ENCODE measurements around the gene CAPN10. TPM values are rescaled to one million over a fixed set of nuclear protein-coding genes. Genes with fewer than 3 reads are reported as not detected.

The CAPN10 gene
- total and polyA plus RNA-seq, 4 donors = 15.0 to 50.8 (median 41.8) TPM

GRCh38 chr2:240628507-240628807, 41.9 kb downstream of the CAPN10 start:
- Histone ChIP-seq H3K36me3 (ENCODE audit: control insufficient read depth, insufficient read depth, low read length) (peaks cover 12% of the 10 kb centered on the region), H3K27me3 (ENCODE audit: control insufficient read depth, insufficient read depth, low read length) (no peaks in the 10 kb centered on the region), H3K9me3 (ENCODE audit: control insufficient read depth, insufficient read depth, low read length) (no peaks in the 10 kb centered on the region), H3K4me1 (ENCODE audit: control insufficient read depth, insufficient read depth, low read length) (no peaks in the 10 kb centered on the region), H3K4me3 (ENCODE audit: low read depth, low read length) (no peak overlapping the region), H3K27ac (ENCODE audit: low read depth, low read length) (no peak overlapping the region)
- DNase-seq (ENCODE audit: low read depth in 4 of 6, low spot score in 6 of 6) = no peak
- WGBS (ENCODE audit: insufficient coverage) = 92% methylated on average over 4 of the region's 7 CpGs

- no peaks in the 10 kb centered on the region for H3K9me3 ChIP-seq (ENCODE audit: control insufficient read depth, insufficient read depth, low read length)
- H3K4me1 ChIP-seq (ENCODE audit: control insufficient read depth, insufficient read depth, low read length) = no peaks in the 10 kb centered on the region
- no peak for DNase-seq (ENCODE audit: low read depth in 4 of 6, low spot score in 6 of 6)
- 59% methylated on average over 20 of the region's 20 CpGs for WGBS (ENCODE audit: insufficient coverage)
- H3K27ac ChIP-seq (ENCODE audit: low read depth, low read length) = no peak overlapping the region
- no peak overlapping the region for H3K4me3 ChIP-seq (ENCODE audit: low read depth, low read length)
- no peaks in the 10 kb centered on the region for H3K27me3 ChIP-seq (ENCODE audit: control insufficient read depth, insufficient read depth, low read length)
- peaks cover 12% of the 10 kb centered on the region for H3K36me3 ChIP-seq (ENCODE audit: control insufficient read depth, insufficient read depth, low read length)
Measured at GRCh38 chr2:240628808-240629618, 42.5 kb downstream of the CAPN10 start.

- DNase-seq (ENCODE audit: low read depth in 4 of 6, low spot score in 6 of 6) = no peak
- Histone ChIP-seq H3K36me3 (ENCODE audit: control insufficient read depth, insufficient read depth, low read length) (peaks cover 12% of the 10 kb centered on the region), H3K27me3 (ENCODE audit: control insufficient read depth, insufficient read depth, low read length) (no peaks in the 10 kb centered on the region), H3K4me3 (ENCODE audit: low read depth, low read length) (no peak overlapping the region), H3K4me1 (ENCODE audit: control insufficient read depth, insufficient read depth, low read length) (no peaks in the 10 kb centered on the region), H3K27ac (ENCODE audit: low read depth, low read length) (no peak overlapping the region), H3K9me3 (ENCODE audit: control insufficient read depth, insufficient read depth, low read length) (no peaks in the 10 kb centered on the region)
- WGBS (ENCODE audit: insufficient coverage) = 69% methylated on average over 2 of the region's 5 CpGs
Measured at GRCh38 chr2:240629619-240629967, 43.1 kb downstream of the CAPN10 start.

GRCh38 chr2:240629968-240630770, 43.6 kb downstream of the CAPN10 start:
- H3K4me1 ChIP-seq (ENCODE audit: control insufficient read depth, insufficient read depth, low read length) = no peaks in the 10 kb centered on the region
- DNase-seq (ENCODE audit: low read depth in 4 of 6, low spot score in 6 of 6) = no peak
- H3K9me3 ChIP-seq (ENCODE audit: control insufficient read depth, insufficient read depth, low read length) = no peaks in the 10 kb centered on the region
- WGBS (ENCODE audit: insufficient coverage) = 92% methylated on average over 50 of the region's 50 CpGs
- H3K36me3 ChIP-seq (ENCODE audit: control insufficient read depth, insufficient read depth, low read length) = peaks cover 12% of the 10 kb centered on the region
- H3K4me3 ChIP-seq (ENCODE audit: low read depth, low read length) = no peak overlapping the region
- no peak overlapping the region for H3K27ac ChIP-seq (ENCODE audit: low read depth, low read length)
- H3K27me3 ChIP-seq (ENCODE audit: control insufficient read depth, insufficient read depth, low read length) = no peaks in the 10 kb centered on the region

GRCh38 chr2:240630771-240631547, 44.4 kb downstream of the CAPN10 start:
- H3K4me3 ChIP-seq (ENCODE audit: low read depth, low read length) = no peak overlapping the region
- DNase-seq (ENCODE audit: low read depth in 4 of 6, low spot score in 6 of 6) = no peak
- no peak overlapping the region for H3K27ac ChIP-seq (ENCODE audit: low read depth, low read length)
- no peaks in the 10 kb centered on the region for H3K9me3 ChIP-seq (ENCODE audit: control insufficient read depth, insufficient read depth, low read length)
- H3K4me1 ChIP-seq (ENCODE audit: control insufficient read depth, insufficient read depth, low read length) = no peaks in the 10 kb centered on the region
- H3K27me3 ChIP-seq (ENCODE audit: control insufficient read depth, insufficient read depth, low read length) = no peaks in the 10 kb centered on the region
- H3K36me3 ChIP-seq (ENCODE audit: control insufficient read depth, insufficient read depth, low read length) = peaks cover 12% of the 10 kb centered on the region
- WGBS (ENCODE audit: insufficient coverage) = 88% methylated on average over 15 of the region's 21 CpGs

- WGBS (ENCODE audit: insufficient coverage) = 82% methylated on average over 11 of the region's 11 CpGs
- peaks cover 12% of the 10 kb centered on the region for H3K36me3 ChIP-seq (ENCODE audit: control insufficient read depth, insufficient read depth, low read length)
- DNase-seq (ENCODE audit: low read depth in 4 of 6, low spot score in 6 of 6) = no peak
Measured at GRCh38 chr2:240631548-240632305, 45.2 kb downstream of the CAPN10 start.

GRCh38 chr2:240632306-240632721, 45.8 kb downstream of the CAPN10 start:
- Histone ChIP-seq H3K4me3 (ENCODE audit: low read depth, low read length) (no peak overlapping the region), H3K4me1 (ENCODE audit: control insufficient read depth, insufficient read depth, low read length) (no peaks in the 10 kb centered on the region), H3K9me3 (ENCODE audit: control insufficient read depth, insufficient read depth, low read length) (no peaks in the 10 kb centered on the region), H3K27ac (ENCODE audit: low read depth, low read length) (no peak overlapping the region), H3K36me3 (ENCODE audit: control insufficient read depth, insufficient read depth, low read length) (peaks cover 12% of the 10 kb centered on the region), H3K27me3 (ENCODE audit: control insufficient read depth, insufficient read depth, low read length) (no peaks in the 10 kb centered on the region)
- DNase-seq (ENCODE audit: low read depth in 4 of 6, low spot score in 6 of 6) = no peak
- 90% methylated on average over 1 of the region's 1 CpG for WGBS (ENCODE audit: insufficient coverage)

More at GRCh38 chr2:240631548-240632305, 45.2 kb downstream of the CAPN10 start:
- no peaks in the 10 kb centered on the region for H3K27me3 ChIP-seq (ENCODE audit: control insufficient read depth, insufficient read depth, low read length)
- no peaks in the 10 kb centered on the region for H3K4me1 ChIP-seq (ENCODE audit: control insufficient read depth, insufficient read depth, low read length)
- no peak overlapping the region for H3K4me3 ChIP-seq (ENCODE audit: low read depth, low read length)
- H3K9me3 ChIP-seq (ENCODE audit: control insufficient read depth, insufficient read depth, low read length) = no peaks in the 10 kb centered on the region
- H3K27ac ChIP-seq (ENCODE audit: low read depth, low read length) = no peak overlapping the region

- H3K9me3 ChIP-seq (ENCODE audit: control insufficient read depth, insufficient read depth, low read length) = no peaks in the 10 kb centered on the region
- H3K4me1 ChIP-seq (ENCODE audit: control insufficient read depth, insufficient read depth, low read length) = no peaks in the 10 kb centered on the region
- WGBS (ENCODE audit: insufficient coverage) = 70% methylated on average over 6 of the region's 6 CpGs
Measured at GRCh38 chr2:240635121-240635997, 48.8 kb downstream of the CAPN10 start.

More at GRCh38 chr2:240635121-240635997, 48.8 kb downstream of the CAPN10 start:
- no peak overlapping the region for H3K27ac ChIP-seq (ENCODE audit: low read depth, low read length)
- H3K27me3 ChIP-seq (ENCODE audit: control insufficient read depth, insufficient read depth, low read length) = no peaks in the 10 kb centered on the region
- H3K4me3 ChIP-seq (ENCODE audit: low read depth, low read length) = no peak overlapping the region
- DNase-seq (ENCODE audit: low read depth in 4 of 6, low spot score in 6 of 6) = no peak
- H3K36me3 ChIP-seq (ENCODE audit: control insufficient read depth, insufficient read depth, low read length) = peaks cover 7% of the 10 kb centered on the region

Data from spinal cord (tissue), 10 donors.